Fibroblast of pulmonary artery (primary cell): ENCODE data around the gene WDR59.

Source experiments
- DNase-seq: peaks from one replicate; pipeline ENCODE4 v3.0.0-alpha.2; 2010; ENCODE audit warnings: low read depth
- H3K4me3 ChIP-seq: replicated peaks from 2 replicates; pipeline ENCODE4 v1.5.1; 2011; ENCODE audit warnings: low read depth, mild to moderate bottlenecking, control low read depth, low read length, moderate library complexity
- CTCF ChIP-seq: IDR thresholded peaks from 2 replicates; pipeline ENCODE4 v1.5.1; 2011; ENCODE audit warnings: mild to moderate bottlenecking, control low read depth, low read length, inconsistent platforms; ENCODE audit errors: missing control alignments

Gene WDR59

GRCh38 chr16:74942977-74943918, 41.7 kb downstream of the WDR59 start:
- DNase-seq, result no peak
- no peak overlapping the region for H3K4me3 ChIP-seq
- TF ChIP-seq CTCF, result no peak

GRCh38 chr16:74942566-74942965, 42.4 kb downstream of the WDR59 start:
- H3K4me3 ChIP-seq, result no peak overlapping the region
- DNase-seq, result no peak
- TF ChIP-seq CTCF, result no peak

GRCh38 chr16:74939688-74940087, 45.2 kb downstream of the WDR59 start:
- no peak overlapping the region for H3K4me3 ChIP-seq
- TF ChIP-seq CTCF, result no peak
- no peak for DNase-seq

GRCh38 chr16:74936902-74937560, 47.9 kb downstream of the WDR59 start:
- DNase-seq, result peak; percentile 73
- TF ChIP-seq CTCF, result no peak

GRCh38 chr16:74931445-74931844, 53.5 kb downstream of the WDR59 start:
- no peak for TF ChIP-seq CTCF
- no peak overlapping the region for H3K4me3 ChIP-seq
- DNase-seq, result no peak

More at GRCh38 chr16:74936902-74937560, 47.9 kb downstream of the WDR59 start:
- H3K4me3 ChIP-seq, result no peak overlapping the region

GRCh38 chr16:74929636-74930035, 55.3 kb downstream of the WDR59 start:
- no peak for TF ChIP-seq CTCF
- DNase-seq, result no peak
- H3K4me3 ChIP-seq, result no peak overlapping the region
